NB4 (cell line): ENCODE data around the gene MOGAT1.

Experiments
- MYC ChIP-seq: IDR thresholded peaks from 2 replicates; pipeline ENCODE4 v1.6.1; 2011; ENCODE audit warnings: low read depth, low read length
- POLR2A ChIP-seq: IDR thresholded peaks from 2 replicates; pipeline ENCODE4 v1.6.1; 2011; ENCODE audit warnings: mild to moderate bottlenecking; ENCODE audit not compliant: insufficient read length; ENCODE audit errors: extremely low read depth
- TF ChIP-seq, protein P1 (sequence below): IDR thresholded peaks from one replicate; pipeline ENCODE4 v1.5.1; 2012; ENCODE audit warnings: low read depth, low read length
- TF ChIP-seq, protein P2 (sequence below): IDR thresholded peaks from 2 replicates; pipeline ENCODE4 v1.6.1; 2011; ENCODE audit warnings: low read depth, low read length

DNA sequence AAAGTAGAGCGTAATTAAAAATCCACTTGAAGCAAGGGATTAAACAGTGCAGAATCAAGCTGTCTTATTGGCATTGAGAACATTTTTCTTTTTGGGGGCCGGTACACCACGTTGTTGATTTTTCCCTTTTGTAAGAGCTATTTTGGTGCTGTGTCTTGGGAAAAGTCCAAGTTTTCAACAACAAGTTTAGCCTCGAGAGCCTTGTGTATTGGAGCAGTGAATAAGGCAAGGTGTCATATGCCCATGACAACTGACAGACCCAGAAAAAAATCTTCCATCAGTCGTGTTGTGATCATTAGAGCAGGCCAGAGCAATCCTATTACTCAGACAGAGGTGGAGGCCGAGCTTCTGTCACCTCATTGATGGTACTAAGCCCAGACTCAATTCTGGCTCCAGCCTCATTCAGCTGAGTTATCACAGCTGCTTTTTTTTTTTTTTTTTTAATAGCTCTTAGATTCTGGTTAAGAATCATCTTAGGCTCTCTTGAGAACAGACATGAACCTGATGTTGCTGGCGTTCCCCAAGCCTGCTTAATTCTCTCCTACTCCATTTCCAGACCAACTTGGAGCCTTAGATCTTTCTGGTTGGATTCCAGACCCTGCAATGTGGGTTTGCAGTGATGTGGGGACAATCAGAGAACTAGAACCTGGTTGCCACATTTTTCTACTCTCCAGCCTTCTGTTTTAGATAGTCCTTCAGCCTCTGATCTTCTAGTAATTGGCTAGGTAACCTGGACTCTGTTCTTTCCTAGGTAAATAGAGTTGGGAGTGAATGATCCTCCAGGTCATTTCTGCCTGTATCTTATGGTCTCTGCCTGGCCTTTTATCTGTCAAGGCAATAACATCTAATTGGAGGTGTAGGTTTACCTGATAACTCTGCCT, 43.1 kb downstream of the MOGAT1 start:
- TF ChIP-seq, protein P1, sequence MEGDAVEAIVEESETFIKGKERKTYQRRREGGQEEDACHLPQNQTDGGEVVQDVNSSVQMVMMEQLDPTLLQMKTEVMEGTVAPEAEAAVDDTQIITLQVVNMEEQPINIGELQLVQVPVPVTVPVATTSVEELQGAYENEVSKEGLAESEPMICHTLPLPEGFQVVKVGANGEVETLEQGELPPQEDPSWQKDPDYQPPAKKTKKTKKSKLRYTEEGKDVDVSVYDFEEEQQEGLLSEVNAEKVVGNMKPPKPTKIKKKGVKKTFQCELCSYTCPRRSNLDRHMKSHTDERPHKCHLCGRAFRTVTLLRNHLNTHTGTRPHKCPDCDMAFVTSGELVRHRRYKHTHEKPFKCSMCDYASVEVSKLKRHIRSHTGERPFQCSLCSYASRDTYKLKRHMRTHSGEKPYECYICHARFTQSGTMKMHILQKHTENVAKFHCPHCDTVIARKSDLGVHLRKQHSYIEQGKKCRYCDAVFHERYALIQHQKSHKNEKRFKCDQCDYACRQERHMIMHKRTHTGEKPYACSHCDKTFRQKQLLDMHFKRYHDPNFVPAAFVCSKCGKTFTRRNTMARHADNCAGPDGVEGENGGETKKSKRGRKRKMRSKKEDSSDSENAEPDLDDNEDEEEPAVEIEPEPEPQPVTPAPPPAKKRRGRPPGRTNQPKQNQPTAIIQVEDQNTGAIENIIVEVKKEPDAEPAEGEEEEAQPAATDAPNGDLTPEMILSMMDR = no peak
- TF ChIP-seq, protein P2, sequence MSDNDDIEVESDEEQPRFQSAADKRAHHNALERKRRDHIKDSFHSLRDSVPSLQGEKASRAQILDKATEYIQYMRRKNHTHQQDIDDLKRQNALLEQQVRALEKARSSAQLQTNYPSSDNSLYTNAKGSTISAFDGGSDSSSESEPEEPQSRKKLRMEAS = no peak
- TF ChIP-seq POLR2A = no peak
- TF ChIP-seq MYC = no peak
